ENCODE measurements around the gene CPO.

DNA sequence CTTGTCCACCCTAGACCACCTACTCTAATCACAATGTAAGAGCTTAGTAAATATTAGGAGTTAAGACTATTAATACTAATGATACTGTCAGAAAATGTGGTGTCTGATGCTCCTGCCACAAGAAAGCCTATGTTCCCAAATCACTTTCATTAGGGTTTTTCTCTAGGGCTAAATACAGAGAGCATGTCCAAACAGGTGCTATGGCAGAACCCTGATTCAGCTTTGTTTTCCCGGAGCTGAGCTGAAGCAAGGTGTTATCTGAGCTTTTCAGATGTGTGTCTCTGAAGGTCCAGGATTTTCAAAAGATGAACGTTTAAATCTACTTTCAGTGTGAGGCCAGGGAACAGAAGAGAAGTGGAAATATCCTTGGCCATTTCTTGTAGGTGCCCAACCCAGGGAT, 40.6 kb downstream of the CPO start:
- no peak for TF ChIP-seq EZH2phosphoT487 (IDR thresholded peaks at IDR 0.05; ENCODE audit: insufficient read depth, low read depth)
- no peak for TF ChIP-seq EZH2 (IDR thresholded peaks at IDR 0.05; ENCODE audit: insufficient read depth, poor library complexity, severe bottlenecking)
